ENCODE results near the gene GRIN2A. TPM values are rescaled to one million over a fixed set of nuclear protein-coding genes. Genes with fewer than 3 reads are reported as not detected.

The GRIN2A gene
- total RNA-seq, 1 donor from 2014 or later = not detected

DNA sequence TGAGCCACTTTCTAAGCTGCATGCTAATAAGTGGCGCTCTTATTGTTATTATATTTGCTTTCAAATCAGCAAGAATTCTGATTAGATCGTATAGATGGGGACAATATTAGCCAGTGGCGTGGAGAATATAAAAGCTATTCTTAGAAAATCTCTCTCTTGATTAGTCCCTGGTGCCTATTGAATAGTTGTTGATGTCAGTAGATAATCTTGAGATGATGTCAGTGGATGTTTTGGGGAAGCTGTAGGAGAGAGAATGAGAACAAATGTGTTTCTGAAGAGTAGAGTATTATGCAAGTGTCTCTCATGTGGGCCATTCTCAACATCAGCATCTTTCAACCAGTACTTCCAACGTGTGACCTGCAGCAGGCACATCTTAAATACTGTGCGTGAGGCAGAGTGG, 445.7 kb downstream of the GRIN2A start:
- TF ChIP-seq, protein P1, sequence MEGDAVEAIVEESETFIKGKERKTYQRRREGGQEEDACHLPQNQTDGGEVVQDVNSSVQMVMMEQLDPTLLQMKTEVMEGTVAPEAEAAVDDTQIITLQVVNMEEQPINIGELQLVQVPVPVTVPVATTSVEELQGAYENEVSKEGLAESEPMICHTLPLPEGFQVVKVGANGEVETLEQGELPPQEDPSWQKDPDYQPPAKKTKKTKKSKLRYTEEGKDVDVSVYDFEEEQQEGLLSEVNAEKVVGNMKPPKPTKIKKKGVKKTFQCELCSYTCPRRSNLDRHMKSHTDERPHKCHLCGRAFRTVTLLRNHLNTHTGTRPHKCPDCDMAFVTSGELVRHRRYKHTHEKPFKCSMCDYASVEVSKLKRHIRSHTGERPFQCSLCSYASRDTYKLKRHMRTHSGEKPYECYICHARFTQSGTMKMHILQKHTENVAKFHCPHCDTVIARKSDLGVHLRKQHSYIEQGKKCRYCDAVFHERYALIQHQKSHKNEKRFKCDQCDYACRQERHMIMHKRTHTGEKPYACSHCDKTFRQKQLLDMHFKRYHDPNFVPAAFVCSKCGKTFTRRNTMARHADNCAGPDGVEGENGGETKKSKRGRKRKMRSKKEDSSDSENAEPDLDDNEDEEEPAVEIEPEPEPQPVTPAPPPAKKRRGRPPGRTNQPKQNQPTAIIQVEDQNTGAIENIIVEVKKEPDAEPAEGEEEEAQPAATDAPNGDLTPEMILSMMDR (IDR thresholded peaks at IDR 0.05) = no peak
- no peak overlapping the region for H3K4me3 Mint-ChIP-seq (ENCODE audit: unreplicated experiment)
- no peaks in the 10 kb centered on the region for H3K4me1 Mint-ChIP-seq (ENCODE audit: unreplicated experiment)
- H3K27me3 Mint-ChIP-seq (ENCODE audit: unreplicated experiment) = no peaks in the 10 kb centered on the region
- H3K9me3 Mint-ChIP-seq (ENCODE audit: unreplicated experiment) = peaks cover 16% of the 10 kb centered on the region
- no peak overlapping the region for H3K27ac Mint-ChIP-seq (ENCODE audit: unreplicated experiment)
- no peaks in the 10 kb centered on the region for H3K36me3 Mint-ChIP-seq (ENCODE audit: unreplicated experiment)
- no peak for DNase-seq (ENCODE audit: extremely low spot score, unreplicated experiment)

DNA sequence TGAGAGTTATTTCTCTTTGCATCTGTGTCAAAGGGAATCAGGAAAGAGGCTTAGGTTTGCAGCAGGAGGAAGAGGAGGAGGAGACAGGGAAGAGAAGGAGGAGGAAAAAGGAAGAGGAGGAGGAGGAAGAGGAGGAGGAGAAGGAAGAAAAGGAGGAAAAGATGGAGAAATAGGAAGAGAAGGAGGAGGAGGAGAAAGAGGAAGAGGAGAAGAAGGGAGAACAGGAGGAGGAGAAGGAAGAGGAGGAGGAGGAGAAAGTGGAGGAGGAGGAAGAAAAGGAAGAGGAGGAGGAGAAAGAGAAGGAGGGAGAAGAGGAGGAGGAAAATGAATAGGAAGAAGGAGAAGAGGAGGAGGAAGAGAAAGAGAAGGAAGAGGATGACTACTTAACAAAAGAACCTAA, 459.1 kb downstream of the GRIN2A start:
- H3K4me1 Mint-ChIP-seq (ENCODE audit: unreplicated experiment) = no peaks in the 10 kb centered on the region
- H3K4me3 Mint-ChIP-seq (ENCODE audit: unreplicated experiment) = no peak overlapping the region
- no peak overlapping the region for H3K27ac Mint-ChIP-seq (ENCODE audit: unreplicated experiment)
- no peaks in the 10 kb centered on the region for H3K36me3 Mint-ChIP-seq (ENCODE audit: unreplicated experiment)
- no peaks in the 10 kb centered on the region for H3K27me3 Mint-ChIP-seq (ENCODE audit: unreplicated experiment)
- DNase-seq (ENCODE audit: extremely low spot score, unreplicated experiment) = no peak
- peaks cover 12% of the 10 kb centered on the region for H3K9me3 Mint-ChIP-seq (ENCODE audit: unreplicated experiment)
- TF ChIP-seq, protein P1 (IDR thresholded peaks at IDR 0.05) = no peak

DNA sequence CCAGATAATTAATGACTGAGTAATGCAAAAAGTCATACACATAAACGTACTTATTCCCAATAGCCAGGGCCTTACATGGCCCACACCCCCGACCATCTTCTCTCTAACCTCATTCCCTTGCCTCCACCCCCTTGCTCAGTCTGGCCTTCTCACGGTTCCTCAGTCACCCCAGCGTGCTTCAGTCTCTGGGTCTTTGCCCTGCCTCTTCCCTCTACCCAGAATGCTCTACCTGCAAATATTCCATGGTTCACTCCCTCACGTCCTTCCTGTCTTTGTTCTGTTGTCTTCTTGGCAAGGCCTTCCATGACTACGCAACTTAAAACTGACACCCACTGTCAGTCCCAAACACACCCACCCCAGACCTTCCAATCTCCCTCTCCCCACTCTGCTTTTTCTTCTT, 468.3 kb downstream of the GRIN2A start:
- Mint-ChIP-seq H3K4me3 (ENCODE audit: unreplicated experiment) (no peak overlapping the region), H3K27ac (ENCODE audit: unreplicated experiment) (no peak overlapping the region), H3K27me3 (ENCODE audit: unreplicated experiment) (no peaks in the 10 kb centered on the region), H3K4me1 (ENCODE audit: unreplicated experiment) (no peaks in the 10 kb centered on the region), H3K36me3 (ENCODE audit: unreplicated experiment) (no peaks in the 10 kb centered on the region), H3K9me3 (ENCODE audit: unreplicated experiment) (peaks cover 30% of the 10 kb centered on the region)
- TF ChIP-seq, protein P1 (IDR thresholded peaks at IDR 0.05) = no peak
- DNase-seq (ENCODE audit: extremely low spot score, unreplicated experiment) = no peak

- H3K27me3 Mint-ChIP-seq (ENCODE audit: unreplicated experiment) = no peaks in the 10 kb centered on the region
Observed at GRCh38 chr16:9713156-9713555, 469.1 kb downstream of the GRIN2A start.

DNA sequence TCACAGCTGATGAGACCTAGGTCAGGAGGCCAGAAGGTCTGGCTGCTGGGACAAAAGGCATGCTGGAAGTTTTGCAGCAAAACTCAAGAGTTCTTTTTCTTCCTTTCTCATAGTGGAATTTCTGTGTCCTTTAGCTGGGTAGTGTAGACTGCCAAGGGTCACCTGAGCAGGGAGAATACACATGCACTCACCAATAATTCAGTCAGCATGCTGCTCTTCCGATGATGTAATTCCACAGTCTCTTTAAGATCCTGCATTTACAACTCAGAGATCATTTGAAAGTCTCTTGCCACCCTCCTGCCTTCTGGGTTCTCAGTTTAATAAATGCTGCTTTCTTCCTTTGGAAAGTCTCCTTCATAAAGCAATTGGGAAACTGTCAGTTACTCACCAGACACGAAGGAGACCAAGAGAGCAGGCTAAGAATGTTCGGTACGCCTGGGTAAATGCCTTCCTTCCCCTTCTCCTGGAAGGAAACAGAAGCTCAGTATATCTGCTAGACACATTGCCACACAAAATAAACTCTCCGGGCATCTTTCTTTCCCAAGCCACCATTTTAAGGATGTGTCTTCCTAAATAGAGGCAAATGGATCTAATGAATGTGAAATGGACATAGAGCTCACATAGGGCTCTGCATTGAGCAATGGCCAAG, 473.1 kb downstream of the GRIN2A start:
- TF ChIP-seq, protein P1 (IDR thresholded peaks at IDR 0.05) = no peak
- H3K9me3 Mint-ChIP-seq (ENCODE audit: unreplicated experiment) = peaks cover 12% of the 10 kb centered on the region
- no peak overlapping the region for H3K27ac Mint-ChIP-seq (ENCODE audit: unreplicated experiment)
- no peaks in the 10 kb centered on the region for H3K36me3 Mint-ChIP-seq (ENCODE audit: unreplicated experiment)
- H3K27me3 Mint-ChIP-seq (ENCODE audit: unreplicated experiment) = no peaks in the 10 kb centered on the region
- H3K4me1 Mint-ChIP-seq (ENCODE audit: unreplicated experiment) = no peaks in the 10 kb centered on the region
- no peak for DNase-seq (ENCODE audit: extremely low spot score, unreplicated experiment)
- H3K4me3 Mint-ChIP-seq (ENCODE audit: unreplicated experiment) = no peak overlapping the region

More at GRCh38 chr16:9713156-9713555, 469.1 kb downstream of the GRIN2A start:
- TF ChIP-seq, protein P1 (IDR thresholded peaks at IDR 0.05) = no peak
- H3K9me3 Mint-ChIP-seq (ENCODE audit: unreplicated experiment) = peaks cover 22% of the 10 kb centered on the region
- H3K36me3 Mint-ChIP-seq (ENCODE audit: unreplicated experiment) = no peaks in the 10 kb centered on the region
- H3K4me3 Mint-ChIP-seq (ENCODE audit: unreplicated experiment) = no peak overlapping the region
- DNase-seq (ENCODE audit: extremely low spot score, unreplicated experiment) = no peak
- H3K27ac Mint-ChIP-seq (ENCODE audit: unreplicated experiment) = no peak overlapping the region
- H3K4me1 Mint-ChIP-seq (ENCODE audit: unreplicated experiment) = no peaks in the 10 kb centered on the region
